HG03280 (cell line): ENCODE data around the gene FAXC.

ENCODE experiments used
- ATAC-seq: cut with Tn5 transposase; IDR thresholded peaks from one replicate; pipeline ENCODE4 v1.9.1; 2021; ENCODE audit warnings: mild to moderate bottlenecking, moderate library complexity; ENCODE audit not compliant: unreplicated experiment

FAXC gene

DNA sequence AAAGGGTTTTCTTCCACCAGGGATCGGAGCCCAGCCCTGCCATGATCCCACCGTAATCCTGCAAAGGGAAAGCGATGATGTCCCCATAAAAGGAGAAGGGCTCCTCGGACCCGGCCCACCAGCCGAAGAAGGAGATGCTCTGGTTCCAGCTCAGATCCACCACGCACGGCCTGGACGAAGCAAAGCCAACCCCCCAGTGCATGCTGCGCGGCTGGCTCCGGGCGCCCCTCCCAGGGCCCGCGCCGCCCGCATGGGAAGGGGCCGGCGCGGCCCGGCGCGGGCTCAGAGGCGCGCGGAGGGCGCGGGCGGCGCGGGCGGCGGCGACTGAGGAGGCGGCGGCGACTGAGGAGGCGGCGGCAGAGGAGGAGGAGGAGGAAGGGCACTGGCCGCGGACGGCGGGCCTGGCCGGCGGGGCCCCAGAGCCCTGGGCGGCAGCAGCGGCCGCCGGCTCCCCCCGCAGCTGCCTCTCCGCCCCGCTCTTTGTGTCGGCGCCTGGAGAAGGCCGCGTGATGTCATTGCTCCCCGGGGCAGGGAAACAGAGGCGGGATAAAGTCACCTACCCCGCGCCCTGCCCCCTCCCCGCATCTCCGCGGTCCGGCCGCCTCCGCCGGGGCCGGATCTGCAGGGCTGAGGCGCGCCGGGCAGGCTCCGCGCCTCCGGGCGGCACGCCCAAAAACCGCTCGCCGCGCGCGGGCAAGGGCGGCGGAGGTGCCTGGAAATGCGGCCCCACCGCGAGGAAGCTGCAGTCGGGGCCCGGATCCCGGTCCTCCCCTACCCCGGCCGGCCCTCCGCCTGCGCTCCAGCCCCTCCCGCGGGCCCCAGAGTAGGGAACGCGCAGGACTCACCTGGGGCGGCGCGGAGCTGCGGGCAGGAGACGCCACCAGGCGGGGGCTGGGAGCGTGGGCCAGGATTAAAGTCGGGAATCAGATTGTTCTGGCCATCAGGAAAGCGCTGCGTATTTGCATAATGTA is at the start of gene FAXC:
TSS of gene FAXC (minus strand) at position 504 of the 971 bp plus-strand sequence. CDS start at position 202, 302 bp downstream.
- peak; percentile 61 for ATAC-seq

GRCh38 chr6:99397287-99397686 is 47.8 kb upstream of the FAXC start:
- no peak for ATAC-seq

DNA sequence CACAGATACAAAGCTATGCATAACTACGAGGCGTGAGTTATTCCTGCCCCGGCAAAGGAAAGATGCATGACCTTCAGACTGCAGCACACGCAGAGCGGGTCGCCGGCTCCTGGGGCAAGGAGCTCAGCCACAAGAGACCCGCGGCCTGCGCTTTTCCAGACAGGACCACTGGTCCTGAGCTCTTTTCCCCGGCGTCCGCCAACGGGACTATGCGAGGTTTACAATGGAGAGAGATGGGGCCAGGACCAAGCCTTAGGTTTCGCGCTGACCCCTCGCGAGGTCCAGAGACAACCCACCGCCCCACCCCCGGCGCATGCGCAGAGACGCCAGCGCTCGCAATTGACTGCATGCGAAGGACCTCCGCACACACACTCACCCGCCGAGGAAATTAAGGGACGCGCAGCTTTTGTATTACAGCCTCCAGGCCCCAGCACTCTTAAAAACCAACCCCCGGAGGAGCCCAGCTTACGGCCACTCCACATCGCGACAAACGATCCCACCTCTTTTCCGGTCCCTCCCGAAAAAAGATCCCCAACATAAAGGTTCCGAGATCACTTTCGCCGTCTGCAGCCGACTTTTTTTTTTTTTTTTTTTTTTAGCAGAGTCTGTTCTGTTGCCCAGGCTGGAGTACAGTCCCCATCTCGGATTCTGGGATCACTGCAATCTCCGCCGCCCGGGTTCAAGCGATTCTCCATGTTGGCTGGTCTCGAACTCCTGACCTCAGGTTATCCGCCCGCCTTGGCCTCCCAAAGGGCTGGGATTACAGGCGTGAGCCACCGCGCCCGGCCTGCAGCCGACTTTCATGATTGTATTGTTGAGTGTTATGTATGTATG is 44.4 kb upstream of the FAXC start, which contains the start of gene COQ3:
TSS of gene COQ3 (minus strand) at position 498 of the 834 bp plus-strand sequence. CDS start at position 482, 16 bp downstream.
- ATAC-seq: peak; percentile 77

DNA sequence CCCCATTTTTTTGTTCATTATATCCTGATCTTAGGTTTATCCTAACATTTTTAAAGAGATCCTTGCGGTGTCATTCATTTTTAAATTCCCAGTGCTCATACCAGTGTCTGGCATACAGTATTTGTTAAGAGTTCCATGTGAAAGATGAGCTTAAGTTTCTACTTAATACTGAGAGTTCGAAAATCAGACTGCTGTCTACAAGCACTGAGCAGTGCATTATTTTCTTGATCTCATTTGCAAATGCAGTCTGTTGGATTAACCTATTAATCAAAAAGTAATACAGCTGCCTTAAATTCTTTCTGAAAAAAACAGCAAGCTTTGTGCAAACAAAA is 43.9 kb upstream of the FAXC start:
- ATAC-seq: peak; percentile 19

DNA sequence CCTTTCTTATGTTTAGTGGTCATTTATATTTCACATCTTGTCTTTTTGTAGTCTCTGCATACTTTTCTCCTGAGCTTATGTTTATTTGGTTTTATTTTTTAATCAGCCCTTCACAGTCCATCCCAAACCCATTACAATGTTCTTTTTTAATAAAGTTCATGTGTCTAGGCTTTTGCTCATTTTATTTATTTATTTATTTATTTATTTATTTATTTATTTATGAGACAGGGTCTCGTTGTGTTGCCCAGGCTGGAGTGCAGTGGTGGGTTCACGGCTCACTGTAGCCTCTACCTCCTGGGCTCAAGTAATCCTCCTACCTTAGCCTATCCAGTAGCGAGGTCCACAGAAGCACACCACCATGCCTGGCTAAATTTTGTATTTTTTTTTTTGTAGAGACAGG is 41.4 kb upstream of the FAXC start:
- no peak for ATAC-seq

DNA sequence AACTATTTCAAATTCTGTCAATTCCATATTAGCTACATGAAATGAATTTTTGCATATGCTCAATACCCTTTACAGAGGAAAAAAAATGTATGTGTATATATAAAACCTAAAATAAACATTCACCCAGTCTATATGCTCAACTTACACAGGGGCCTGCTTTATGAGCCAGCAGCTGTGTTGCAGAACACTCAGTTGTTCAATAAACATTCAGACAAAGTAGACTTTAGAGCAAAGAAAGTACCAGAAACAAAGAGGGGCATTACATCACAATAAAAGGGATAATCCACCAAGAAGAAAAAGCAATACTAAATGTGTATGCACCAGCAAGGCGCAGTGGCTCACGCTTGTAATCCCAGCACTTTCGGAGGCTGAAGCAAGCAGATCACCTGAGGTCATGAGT is 35.0 kb upstream of the FAXC start:
- no peak for ATAC-seq

DNA sequence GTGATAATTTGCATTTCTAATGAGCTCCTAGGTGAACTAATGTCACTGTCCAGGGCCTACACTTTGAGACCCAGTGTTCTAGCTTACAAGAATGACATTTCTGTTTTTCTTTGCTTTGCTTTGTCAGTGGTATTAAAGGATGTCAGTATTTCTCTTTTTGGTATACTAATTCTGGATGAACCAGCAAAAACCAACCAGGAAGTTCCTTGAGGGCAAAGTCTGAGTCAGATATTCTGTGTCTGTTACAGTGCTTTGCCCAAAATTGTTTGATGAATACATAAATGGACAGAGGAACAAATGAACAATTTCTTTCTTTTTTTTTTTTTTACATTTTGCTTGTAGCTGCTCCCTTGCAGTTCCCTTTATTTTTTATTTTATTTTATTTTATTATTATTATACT is 29.2 kb upstream of the FAXC start:
- ATAC-seq: no peak

DNA sequence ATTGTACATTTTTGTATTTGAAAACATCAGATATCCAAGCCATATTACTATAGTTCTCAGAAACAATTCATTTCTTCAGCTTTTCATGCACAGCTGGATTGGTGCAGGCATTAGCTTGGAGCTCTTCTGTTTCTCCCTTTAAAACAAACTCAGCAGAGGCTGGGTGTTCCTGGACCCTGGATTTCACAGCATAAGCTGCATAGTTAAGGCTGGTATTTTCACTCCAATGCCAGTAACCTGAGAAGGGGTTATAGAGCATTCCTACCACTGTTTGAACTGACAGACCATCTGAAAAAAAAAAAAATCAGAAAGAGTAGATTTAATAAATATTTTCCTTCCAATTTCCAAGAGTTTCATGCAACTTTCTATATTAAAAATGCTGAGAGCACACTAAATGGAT is 20.1 kb upstream of the FAXC start:
- no peak for ATAC-seq

DNA sequence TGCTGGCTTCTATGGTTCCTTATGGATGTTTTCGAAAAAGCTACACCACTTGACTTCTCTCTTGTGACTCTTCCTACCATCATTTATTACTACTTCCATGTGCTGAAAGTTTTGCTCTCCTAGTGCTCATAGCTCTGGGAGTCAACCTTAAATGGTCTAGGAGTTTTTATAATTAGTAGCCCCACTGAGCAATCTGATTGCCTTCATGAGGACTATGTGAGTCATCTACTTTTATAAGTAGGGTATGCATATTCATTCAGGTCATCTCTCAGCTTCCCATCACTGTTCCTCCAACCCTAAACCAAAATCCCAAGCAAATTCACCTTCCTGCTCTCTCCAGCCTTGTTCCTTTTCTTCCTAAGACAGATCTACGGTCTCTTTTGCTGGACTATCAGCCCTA is 17.4 kb upstream of the FAXC start:
- ATAC-seq: no peak

DNA sequence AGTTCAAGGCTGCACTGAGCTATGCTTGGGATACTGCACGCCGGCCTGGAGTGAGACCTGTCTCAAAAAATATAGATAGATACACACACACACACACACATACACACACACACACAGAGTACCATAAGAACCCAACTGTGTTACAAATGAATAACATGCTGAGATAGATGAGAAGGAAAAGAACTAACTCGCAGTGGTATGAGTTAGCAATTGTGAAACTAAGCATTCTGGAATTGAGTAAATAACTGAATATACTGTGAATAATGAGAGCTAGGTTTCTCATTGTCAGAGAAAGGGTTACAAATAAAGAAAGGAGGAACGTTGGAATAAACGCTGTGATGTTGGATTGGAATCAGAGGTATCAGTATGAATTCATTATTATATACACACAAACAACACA is 14.6 kb upstream of the FAXC start:
- peak; percentile 85 for ATAC-seq

- no peak for ATAC-seq
Measured at GRCh38 chr6:99362678-99363268, 13.3 kb upstream of the FAXC start.

GRCh38 chr6:99359800-99360199 is 10.3 kb upstream of the FAXC start:
- no peak for ATAC-seq

GRCh38 chr6:99356641-99357040 is 7.2 kb upstream of the FAXC start:
- ATAC-seq: no peak

- no peak for ATAC-seq
Measured at GRCh38 chr6:99354983-99355382, 5.5 kb upstream of the FAXC start.

GRCh38 chr6:99353126-99353525 is 3.7 kb upstream of the FAXC start:
- ATAC-seq: no peak

DNA sequence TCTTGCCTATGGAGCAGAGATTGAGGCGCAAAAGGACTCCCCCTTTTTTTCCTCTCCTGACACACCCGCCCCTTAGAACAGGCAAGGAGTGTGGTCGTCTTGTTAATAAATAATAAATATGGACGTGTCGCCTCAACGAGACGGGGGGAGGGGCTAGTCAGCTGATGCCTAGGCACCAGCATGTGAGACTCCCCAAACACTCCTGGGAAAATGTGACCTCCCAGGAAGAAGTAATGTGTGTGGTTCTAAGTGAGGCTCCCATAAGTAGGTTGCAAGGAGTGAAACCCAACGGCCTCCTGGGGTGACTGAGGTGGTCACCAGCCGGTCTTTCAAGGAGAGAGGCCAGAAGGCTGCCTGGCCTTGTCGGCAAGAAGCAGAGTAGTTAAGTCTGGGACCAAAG is 1.1 kb upstream of the FAXC start:
- ATAC-seq: no peak

GRCh38 chr6:99348288-99349170 is 945 bp downstream of the FAXC start:
- ATAC-seq: no peak

- ATAC-seq: no peak
Measured at GRCh38 chr6:99347804-99348203, 1.7 kb downstream of the FAXC start.

DNA sequence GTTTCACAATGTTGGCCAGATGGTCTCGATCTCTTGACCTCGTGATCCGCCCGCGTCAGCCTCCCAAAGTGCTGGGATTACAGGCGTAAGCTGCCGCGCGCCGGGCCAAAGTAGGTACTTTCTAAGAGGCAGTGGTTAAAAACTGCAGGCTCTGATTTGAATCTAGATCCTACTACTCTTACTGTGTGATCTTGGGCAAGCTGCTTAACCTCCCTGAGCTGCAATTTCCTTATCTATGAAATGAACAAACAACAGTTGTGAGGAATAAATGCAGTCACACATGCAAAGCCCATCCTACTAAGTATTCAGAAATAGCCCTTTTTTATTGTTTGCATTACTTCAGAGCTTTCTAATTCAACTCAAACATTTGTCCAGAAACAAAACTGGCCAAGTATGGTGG is 2.9 kb downstream of the FAXC start:
- ATAC-seq: no peak

GRCh38 chr6:99345164-99345563 is 4.3 kb downstream of the FAXC start:
- ATAC-seq: no peak
